Activated CD4-positive, alpha-beta T cell treated with anti-CD3 and anti-CD28 coated beads, Interleukin-2, amount 50 U/mL, for 48 hours (primary cell): Measurements from ENCODE around the gene ZAR1L.

Experiments
- DNase-seq, 2 experiments: peaks; one replicate each; pipeline ENCODE4 v3.0.0-alpha.2; 2020

ZAR1L gene

GRCh38 chr13:32254916-32255723, 60.0 kb downstream of the ZAR1L start:
- no peak for DNase-seq

- no peak for DNase-seq
Measured at GRCh38 chr13:32254416-32254815, 60.7 kb downstream of the ZAR1L start.

GRCh38 chr13:32253911-32254399, 61.2 kb downstream of the ZAR1L start:
- no peak for DNase-seq
